GM23248 (cell line): ENCODE measurements around the gene PHLDB2.

ENCODE experiments used
- EZH2 ChIP-seq: fragments of 200-600 bp; sonication (generic); IDR thresholded peaks from 2 replicates; pipeline ENCODE4 v1.6.1; 2018; ENCODE audit warnings: antibody characterized with exemption, mild to moderate bottlenecking; ENCODE audit not compliant: insufficient read depth, poor library complexity, severe bottlenecking
- EZH2phosphoT487 ChIP-seq: fragments of 200-600 bp; sonication (generic); IDR thresholded peaks from 2 replicates; pipeline ENCODE4 v1.6.1; 2018; ENCODE audit warnings: antibody characterized with exemption, moderate library complexity, mild to moderate bottlenecking, low read depth; ENCODE audit not compliant: insufficient read depth

- TF ChIP-seq EZH2phosphoT487, result no peak
- no peak for TF ChIP-seq EZH2
Observed at GRCh38 chr3:111929484-111929883, 70.4 kb downstream of the PHLDB2 start.
